Mammary epithelial cell (primary cell): ENCODE results near the gene TBC1D24.

Source experiments
- EZH2 ChIP-seq: IDR thresholded peaks from 2 replicates; pipeline ENCODE4 v1.6.1; 2012; ENCODE audit warnings: low read length, inconsistent platforms, borderline replicate concordance
- TF ChIP-seq, protein P1 (sequence below), 2 donors: IDR thresholded peaks in 1 of 2; conservative IDR thresholded peaks in 1 of 2; 2 replicates each; pipeline ENCODE4 v1.5.1; 2011 to 2012; ENCODE audit warnings: inconsistent platforms in 2 of 2, low read length in 2 of 2, mild to moderate bottlenecking in 2 of 2, control low read depth in 1 of 2, low read depth in 1 of 2; ENCODE audit not compliant: insufficient read depth in 1 of 2; ENCODE audit errors: extremely low read depth in 1 of 2

DNA sequence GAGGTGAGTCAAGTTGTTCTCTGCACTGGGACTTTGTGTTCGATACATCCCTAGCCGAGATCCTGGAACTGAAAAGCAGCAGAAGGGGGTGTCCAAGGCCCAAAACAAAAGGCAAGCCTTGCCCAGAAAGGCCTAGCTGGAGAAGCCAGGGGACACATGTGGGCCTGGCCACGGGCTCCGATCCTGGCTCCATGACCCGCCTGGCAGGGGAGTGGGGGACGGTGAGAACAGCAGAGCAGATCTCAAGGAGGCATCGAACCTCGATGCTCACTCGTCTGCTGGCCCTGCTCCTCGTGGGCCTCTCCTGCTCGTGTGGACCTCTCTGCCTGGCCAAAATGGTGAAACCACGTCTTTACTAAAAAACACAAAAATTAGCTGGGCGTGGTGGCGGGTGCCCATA is 36.8 kb upstream of the TBC1D24 start:
- TF ChIP-seq, protein P1, sequence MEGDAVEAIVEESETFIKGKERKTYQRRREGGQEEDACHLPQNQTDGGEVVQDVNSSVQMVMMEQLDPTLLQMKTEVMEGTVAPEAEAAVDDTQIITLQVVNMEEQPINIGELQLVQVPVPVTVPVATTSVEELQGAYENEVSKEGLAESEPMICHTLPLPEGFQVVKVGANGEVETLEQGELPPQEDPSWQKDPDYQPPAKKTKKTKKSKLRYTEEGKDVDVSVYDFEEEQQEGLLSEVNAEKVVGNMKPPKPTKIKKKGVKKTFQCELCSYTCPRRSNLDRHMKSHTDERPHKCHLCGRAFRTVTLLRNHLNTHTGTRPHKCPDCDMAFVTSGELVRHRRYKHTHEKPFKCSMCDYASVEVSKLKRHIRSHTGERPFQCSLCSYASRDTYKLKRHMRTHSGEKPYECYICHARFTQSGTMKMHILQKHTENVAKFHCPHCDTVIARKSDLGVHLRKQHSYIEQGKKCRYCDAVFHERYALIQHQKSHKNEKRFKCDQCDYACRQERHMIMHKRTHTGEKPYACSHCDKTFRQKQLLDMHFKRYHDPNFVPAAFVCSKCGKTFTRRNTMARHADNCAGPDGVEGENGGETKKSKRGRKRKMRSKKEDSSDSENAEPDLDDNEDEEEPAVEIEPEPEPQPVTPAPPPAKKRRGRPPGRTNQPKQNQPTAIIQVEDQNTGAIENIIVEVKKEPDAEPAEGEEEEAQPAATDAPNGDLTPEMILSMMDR (conservative IDR thresholded peaks at IDR 0.05 in 1 of 2, IDR thresholded peaks at IDR 0.05 in 1 of 2; ENCODE audit: extremely low read depth in 1 of 2, insufficient read depth in 1 of 2, low read depth in 1 of 2, low read length in 2 of 2), result no peak
- TF ChIP-seq EZH2, result no peak
